ENCODE results near the gene MROH2A. TPM values are rescaled to one million over a fixed set of nuclear protein-coding genes. Genes with fewer than 3 reads are reported as not detected.

Gene MROH2A
- total and polyA plus RNA-seq, 12 donors: not detected

- H3K4me3 ChIP-seq: no peak overlapping the region
- TF ChIP-seq, protein P1, sequence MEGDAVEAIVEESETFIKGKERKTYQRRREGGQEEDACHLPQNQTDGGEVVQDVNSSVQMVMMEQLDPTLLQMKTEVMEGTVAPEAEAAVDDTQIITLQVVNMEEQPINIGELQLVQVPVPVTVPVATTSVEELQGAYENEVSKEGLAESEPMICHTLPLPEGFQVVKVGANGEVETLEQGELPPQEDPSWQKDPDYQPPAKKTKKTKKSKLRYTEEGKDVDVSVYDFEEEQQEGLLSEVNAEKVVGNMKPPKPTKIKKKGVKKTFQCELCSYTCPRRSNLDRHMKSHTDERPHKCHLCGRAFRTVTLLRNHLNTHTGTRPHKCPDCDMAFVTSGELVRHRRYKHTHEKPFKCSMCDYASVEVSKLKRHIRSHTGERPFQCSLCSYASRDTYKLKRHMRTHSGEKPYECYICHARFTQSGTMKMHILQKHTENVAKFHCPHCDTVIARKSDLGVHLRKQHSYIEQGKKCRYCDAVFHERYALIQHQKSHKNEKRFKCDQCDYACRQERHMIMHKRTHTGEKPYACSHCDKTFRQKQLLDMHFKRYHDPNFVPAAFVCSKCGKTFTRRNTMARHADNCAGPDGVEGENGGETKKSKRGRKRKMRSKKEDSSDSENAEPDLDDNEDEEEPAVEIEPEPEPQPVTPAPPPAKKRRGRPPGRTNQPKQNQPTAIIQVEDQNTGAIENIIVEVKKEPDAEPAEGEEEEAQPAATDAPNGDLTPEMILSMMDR (IDR thresholded peaks at IDR 0.05): no peak
These were observed 8.9 kb upstream of the MROH2A start for GRCh38 chr2:233769260-233769659.

GRCh38 chr2:233772153-233772552 lies 6.0 kb upstream of the MROH2A start:
- 83 to 86% methylated on average over 16 of the region's 16 CpGs for WGBS, 2 donors
- intact Hi-C loops (cut with DNase I): no loop called here

More at GRCh38 chr2:233769260-233769659, 8.9 kb upstream of the MROH2A start:
- DNase-seq: no peak
- intact Hi-C loops (cut with DNase I): no loop called here
- WGBS, 2 donors: 87 to 93% methylated on average over 9 of the region's 9 CpGs
- no peak for ATAC-seq
- Histone ChIP-seq H3K27ac (no peak overlapping the region), H3K4me1 (no peaks in the 10 kb centered on the region), H3K27me3 (peaks cover 0 to 31% (median 12%) of the 10 kb centered on the region in 7 donors), H3K36me3 (no peaks in the 10 kb centered on the region), H3K9me3 (no peaks in the 10 kb centered on the region)

GRCh38 chr2:233772583-233772982 lies 5.5 kb upstream of the MROH2A start:
- intact Hi-C loops (cut with DNase I): no loop called here
- Histone ChIP-seq H3K4me3 (no peak overlapping the region), H3K9me3 (peaks cover 0 to 9% (median 0%) of the 10 kb centered on the region in 11 donors), H3K27ac (no peak overlapping the region), H3K27me3 (peaks cover 0 to 11% (median 0%) of the 10 kb centered on the region in 7 donors), H3K36me3 (no peaks in the 10 kb centered on the region), H3K4me1 (no peaks in the 10 kb centered on the region)
- ATAC-seq: no peak
- 53 to 61% methylated on average over 5 of the region's 5 CpGs for WGBS, 2 donors
- TF ChIP-seq, protein P1 (IDR thresholded peaks at IDR 0.05): no peak
- DNase-seq: no peak

More at GRCh38 chr2:233772153-233772552, 6.0 kb upstream of the MROH2A start:
- Histone ChIP-seq H3K4me1 (no peaks in the 10 kb centered on the region), H3K4me3 (no peak overlapping the region), H3K27ac (no peak overlapping the region), H3K27me3 (peaks cover 0 to 10% (median 0%) of the 10 kb centered on the region in 7 donors), H3K36me3 (no peaks in the 10 kb centered on the region), H3K9me3 (peaks cover 0 to 9% (median 0%) of the 10 kb centered on the region in 11 donors)
- ATAC-seq: no peak
- DNase-seq: no peak
- TF ChIP-seq, protein P1 (IDR thresholded peaks at IDR 0.05): no peak

- H3K27me3 ChIP-seq: peaks cover 0 to 18% (median 0%) of the 10 kb centered on the region in 7 donors
- H3K27ac ChIP-seq: no peak overlapping the region
- no peak for DNase-seq
- 87 to 91% methylated on average over 5 of the region's 5 CpGs for WGBS, 2 donors
- H3K4me1 ChIP-seq: no peaks in the 10 kb centered on the region
- H3K4me3 ChIP-seq: no peak overlapping the region
- no peak for ATAC-seq
- intact Hi-C loops (cut with DNase I): no loop called here
- TF ChIP-seq, protein P1 (IDR thresholded peaks at IDR 0.05): no peak
- H3K9me3 ChIP-seq: peaks cover 0 to 9% (median 0%) of the 10 kb centered on the region in 11 donors
- no peaks in the 10 kb centered on the region for H3K36me3 ChIP-seq
These were observed 4.3 kb upstream of the MROH2A start for GRCh38 chr2:233773854-233774253.
